A673 (cell line): ENCODE data around the gene CDH15.

Source experiments
- EZH2 ChIP-seq: fragments of 200-600 bp; sonication (generic); IDR thresholded peaks from 2 replicates; pipeline ENCODE4 v1.6.1; 2017; ENCODE audit warnings: borderline replicate concordance, low read depth, mild to moderate bottlenecking, mixed read lengths, antibody characterized with exemption, low read length; ENCODE audit not compliant: poor library complexity, severe bottlenecking
- TF ChIP-seq, protein P1 (sequence below): fragments of 300-800, 200-600 bp; sonication (generic); conservative IDR thresholded peaks from 2 replicates; pipeline ENCODE4 v1.5.1; 2017; ENCODE audit warnings: low read depth, mild to moderate bottlenecking, antibody characterized with exemption, low read length, moderate library complexity, mixed read lengths

DNA sequence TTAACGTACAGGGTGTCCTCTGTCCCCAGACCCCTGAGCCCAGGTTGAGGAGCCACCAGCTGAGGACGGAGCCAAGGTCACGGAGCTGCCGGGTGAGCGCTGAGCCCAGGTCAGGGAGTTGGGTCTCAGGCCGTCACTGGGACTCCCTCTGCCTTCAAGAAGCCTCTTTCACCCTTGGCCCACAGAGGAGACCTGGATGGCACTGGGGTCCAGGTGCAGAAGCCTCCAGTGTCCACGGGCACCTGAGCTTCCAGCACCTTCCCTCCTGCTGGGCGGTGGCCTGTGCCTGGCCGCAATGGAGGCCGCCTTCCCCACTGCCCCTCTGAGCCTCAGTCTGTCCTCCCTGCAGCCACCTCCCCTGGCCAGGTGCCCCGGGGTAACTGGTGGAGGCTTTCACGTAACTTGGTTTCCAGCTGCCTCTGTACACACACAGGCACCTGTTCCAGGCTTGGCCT, 31.6 kb upstream of the CDH15 start:
- no peak for TF ChIP-seq EZH2
- TF ChIP-seq, protein P1, sequence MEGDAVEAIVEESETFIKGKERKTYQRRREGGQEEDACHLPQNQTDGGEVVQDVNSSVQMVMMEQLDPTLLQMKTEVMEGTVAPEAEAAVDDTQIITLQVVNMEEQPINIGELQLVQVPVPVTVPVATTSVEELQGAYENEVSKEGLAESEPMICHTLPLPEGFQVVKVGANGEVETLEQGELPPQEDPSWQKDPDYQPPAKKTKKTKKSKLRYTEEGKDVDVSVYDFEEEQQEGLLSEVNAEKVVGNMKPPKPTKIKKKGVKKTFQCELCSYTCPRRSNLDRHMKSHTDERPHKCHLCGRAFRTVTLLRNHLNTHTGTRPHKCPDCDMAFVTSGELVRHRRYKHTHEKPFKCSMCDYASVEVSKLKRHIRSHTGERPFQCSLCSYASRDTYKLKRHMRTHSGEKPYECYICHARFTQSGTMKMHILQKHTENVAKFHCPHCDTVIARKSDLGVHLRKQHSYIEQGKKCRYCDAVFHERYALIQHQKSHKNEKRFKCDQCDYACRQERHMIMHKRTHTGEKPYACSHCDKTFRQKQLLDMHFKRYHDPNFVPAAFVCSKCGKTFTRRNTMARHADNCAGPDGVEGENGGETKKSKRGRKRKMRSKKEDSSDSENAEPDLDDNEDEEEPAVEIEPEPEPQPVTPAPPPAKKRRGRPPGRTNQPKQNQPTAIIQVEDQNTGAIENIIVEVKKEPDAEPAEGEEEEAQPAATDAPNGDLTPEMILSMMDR = no peak
